Measurements from ENCODE around the gene NDUFAF7. TPM values are rescaled to one million over a fixed set of nuclear protein-coding genes. Genes with fewer than 3 reads are reported as not detected.

Gene NDUFAF7
- total RNA-seq, 1 experiment from 2014 or later = 103 TPM

DNA sequence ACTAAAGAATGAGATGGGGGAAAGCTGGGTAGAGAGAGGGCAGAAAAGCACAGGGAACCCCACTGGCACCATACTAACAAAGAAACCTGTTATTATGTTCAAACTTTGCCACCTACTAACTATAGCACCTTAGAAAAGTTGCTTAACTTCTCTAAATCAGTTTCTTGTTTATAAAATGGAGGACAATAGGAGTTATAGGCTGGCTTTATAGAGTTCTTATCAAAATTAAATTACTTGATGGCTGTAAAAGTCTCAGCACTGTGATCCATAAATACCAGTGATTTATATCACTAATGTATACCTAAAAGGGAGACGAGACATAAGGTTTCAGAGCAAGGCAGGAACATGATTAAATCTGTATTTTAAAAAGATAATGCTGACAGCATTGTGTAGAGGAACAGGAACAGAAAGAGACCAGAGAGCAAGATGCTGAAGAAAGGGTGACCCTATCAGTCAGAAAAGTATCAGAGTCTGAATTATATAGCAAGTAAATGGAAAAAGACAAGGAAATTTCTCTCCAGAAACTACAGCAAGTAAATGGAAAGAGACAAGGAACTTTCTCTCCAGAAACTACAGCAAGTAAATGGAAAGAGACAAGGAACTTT is 64.1 kb downstream of the NDUFAF7 start:
- H3K18ac ChIP-seq (ENCODE audit: insufficient read length, low read depth, low read length) = no peak overlapping the region
- H3K4ac ChIP-seq (ENCODE audit: low read depth, low read length) = no peak overlapping the region
- H3K36me3 Mint-ChIP-seq (ENCODE audit: insufficient read depth in 1 of 3, low read depth in 3 of 3) = peaks cover 5 to 22% (median 14%) of the 10 kb centered on the region in 3 experiments; a peak in 6 of 7 replicates
- H3K23me2 ChIP-seq (ENCODE audit: insufficient read length, low read depth, low read length, poor library complexity, severe bottlenecking) = no peaks in the 10 kb centered on the region
- H3K4me1 Mint-ChIP-seq = peaks cover 8 to 13% of the 10 kb centered on the region in 2 experiments; a peak in 3 of 4 replicates
- no peak overlapping the region for H3K9ac ChIP-seq (ENCODE audit: extremely low read depth, insufficient read length, low read length)
- H3K4me1 ChIP-seq (ENCODE audit: insufficient read depth, low read length) = no peaks in the 10 kb centered on the region
- H4K8ac ChIP-seq (replicated peaks; ENCODE audit: insufficient read length, low read depth, low read length) = no peak overlapping the region
- no peak overlapping the region for H4K5ac ChIP-seq (ENCODE audit: insufficient read length, low read depth, low read length)
- no peaks in the 10 kb centered on the region for H3K9me3 ChIP-seq (ENCODE audit: control insufficient read depth, low read depth, low read length)
- no peak overlapping the region for H2AK5ac ChIP-seq (ENCODE audit: insufficient read length, low read length)
- H3K79me2 ChIP-seq (ENCODE audit: insufficient read depth, low read length) = peaks cover 3% of the 10 kb centered on the region; the same call in 1 of the 2 replicates
- no peak overlapping the region for H3K4me3 Mint-ChIP-seq
- H3T11ph ChIP-seq (ENCODE audit: low read length) = no peak overlapping the region
- no peak overlapping the region for H2BK120ac ChIP-seq (ENCODE audit: low read depth, low read length, poor library complexity, severe bottlenecking)
- H3K27me3 ChIP-seq (ENCODE audit: insufficient read depth, low read length) = no peaks in the 10 kb centered on the region
- H2BK20ac ChIP-seq (ENCODE audit: low read depth, low read length, poor library complexity, severe bottlenecking) = no peak overlapping the region
- H4K20me1 ChIP-seq (ENCODE audit: control insufficient read depth, insufficient read depth, insufficient read length) = no peaks in the 10 kb centered on the region
- no peak overlapping the region for H3K56ac ChIP-seq (ENCODE audit: insufficient read length, low read depth, low read length)
- no peaks in the 10 kb centered on the region for H3K9me3 Mint-ChIP-seq
- DNase-seq = no peak
- H3K23ac ChIP-seq (ENCODE audit: insufficient read length, low read depth, low read length) = no peak overlapping the region
- no peak overlapping the region for H2AFZ ChIP-seq (ENCODE audit: low read length)
- no peak overlapping the region for H4K91ac ChIP-seq (ENCODE audit: insufficient read length, low read depth, low read length)
- no peaks in the 10 kb centered on the region for H3K27me3 Mint-ChIP-seq (ENCODE audit: low read depth)
- H3K14ac ChIP-seq (ENCODE audit: insufficient read depth, low read length) = no peak overlapping the region
- no peak overlapping the region for H3K27ac ChIP-seq (ENCODE audit: insufficient read length, low read depth, low read length)
- H2BK12ac ChIP-seq (ENCODE audit: insufficient read length, low read depth, low read length) = no peak overlapping the region
- WGBS (ENCODE audit: extremely low coverage, insufficient read length, low lambda C conversion rate) = no CpG with 5 or more reads among the region's 1 CpG
- TF ChIP-seq CTCF (conservative IDR thresholded peaks at IDR 0.05) = no peak
- H3K4me2 ChIP-seq (ENCODE audit: insufficient read depth, insufficient read length, low read length) = no peak overlapping the region
- peak overlapping the region in 2 of 3 experiments; percentile 12 to 71; a peak in 2 of 7 replicates for H3K27ac Mint-ChIP-seq
- H2BK5ac ChIP-seq (ENCODE audit: insufficient read length, low read length) = no peak overlapping the region
- H2BK15ac ChIP-seq (ENCODE audit: low read depth, low read length) = no peak overlapping the region
- H3K79me1 ChIP-seq (ENCODE audit: insufficient read depth, low read depth, low read length, poor library complexity, severe bottlenecking) = peaks cover 4% of the 10 kb centered on the region

All from H9 (cell line).